HG02623 (cell line): ENCODE data around the gene ARHGEF17.

Experiments used
- ATAC-seq: cut with Tn5 transposase; IDR thresholded peaks from one replicate; pipeline ENCODE4 v1.9.1; 2021; ENCODE audit warnings: moderate library complexity; ENCODE audit not compliant: unreplicated experiment

ARHGEF17 gene

DNA sequence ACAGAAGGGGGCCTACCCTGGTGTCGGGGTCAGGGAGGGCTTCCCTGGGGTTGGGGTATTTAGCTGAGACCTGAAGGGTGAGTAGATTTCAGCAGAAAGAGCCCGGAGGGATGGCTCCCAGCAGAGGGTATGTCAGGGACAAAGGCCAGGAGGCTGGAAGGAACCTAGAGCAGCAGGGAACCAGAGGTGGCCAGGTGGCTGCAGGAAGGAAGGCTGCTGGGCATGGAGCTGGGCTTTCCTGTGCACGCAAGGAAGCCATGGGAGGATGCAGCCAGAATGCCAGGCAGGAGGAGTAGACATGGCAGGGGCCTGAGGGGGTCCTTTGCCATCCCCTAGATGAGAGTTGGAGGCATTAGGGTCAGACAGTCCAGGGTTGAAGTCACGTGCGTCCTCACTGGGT lies 40.8 kb downstream of the ARHGEF17 start:
- no peak for ATAC-seq

DNA sequence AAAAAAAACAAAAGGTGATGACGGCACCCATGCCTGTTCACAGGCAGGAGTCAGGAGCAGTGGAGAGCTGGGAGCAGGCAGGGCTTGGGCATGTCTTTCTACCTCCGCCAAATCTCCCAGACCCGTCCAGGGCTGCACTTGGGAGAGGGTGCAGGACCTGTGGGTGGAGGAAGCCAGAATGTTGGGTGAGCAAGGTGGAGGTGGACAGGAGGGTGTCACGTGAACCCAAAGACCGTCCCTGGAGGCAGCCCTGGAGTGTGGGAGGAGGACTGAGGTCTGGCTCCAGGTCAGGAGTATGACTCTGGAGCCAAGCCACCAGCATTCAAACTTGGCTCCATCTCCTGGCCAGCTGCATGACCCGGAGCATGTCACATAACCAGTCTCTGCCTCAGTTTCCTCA lies 41.6 kb downstream of the ARHGEF17 start:
- ATAC-seq: no peak

DNA sequence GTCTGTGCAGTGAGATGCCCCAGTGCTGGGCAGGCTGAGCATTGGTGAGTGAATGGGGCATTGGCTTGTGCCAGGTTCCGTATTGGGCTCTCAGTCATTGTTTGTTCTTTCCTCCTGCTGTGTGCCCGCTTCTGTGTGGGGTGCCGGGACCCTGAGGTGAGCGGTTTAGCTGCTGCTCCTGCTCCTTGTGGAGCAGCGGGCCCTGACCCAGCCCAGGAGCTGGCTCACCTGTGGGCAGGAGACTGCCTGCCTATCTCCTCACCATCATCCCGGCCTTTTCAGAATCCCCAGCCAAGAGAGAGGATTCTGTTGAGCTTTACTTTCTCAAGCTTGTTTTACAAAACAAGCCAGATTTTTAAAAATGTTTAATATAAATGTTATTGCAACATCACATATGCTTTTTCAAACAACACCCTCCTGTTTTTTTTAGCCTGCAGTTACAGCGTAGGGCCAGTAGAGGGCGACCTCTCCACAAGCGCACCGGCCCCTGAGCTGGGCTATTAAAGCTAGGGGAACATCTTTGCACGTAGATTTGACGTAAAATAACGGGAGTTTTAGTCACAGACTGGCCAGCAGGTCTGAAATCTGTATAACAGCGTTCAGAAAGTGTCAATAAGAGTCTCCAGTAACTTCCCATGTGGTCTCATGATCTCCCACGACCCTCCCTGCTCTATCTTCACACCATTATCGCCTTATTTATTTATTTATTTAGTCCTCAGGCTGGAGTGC lies 43.0 kb downstream of the ARHGEF17 start:
- no peak for ATAC-seq

DNA sequence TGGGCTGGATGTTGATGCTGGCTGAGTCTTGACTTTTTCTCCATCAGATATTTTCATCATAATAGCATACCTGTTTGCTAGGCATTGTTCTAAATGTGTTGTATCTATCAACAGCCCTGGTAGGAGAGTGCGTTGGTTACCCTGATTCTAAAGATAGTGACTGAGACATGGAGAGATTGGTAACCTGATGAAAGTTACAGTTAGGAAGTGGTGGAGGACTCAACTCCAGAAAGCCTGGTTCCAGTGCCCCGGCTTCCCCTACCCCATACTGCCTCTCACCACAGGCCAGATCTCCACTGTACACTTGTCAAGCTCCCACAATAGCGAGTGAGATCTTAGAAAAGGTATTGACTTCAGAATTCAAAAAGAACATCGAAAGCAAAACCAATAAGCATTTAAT lies 45.3 kb downstream of the ARHGEF17 start:
- ATAC-seq: no peak

DNA sequence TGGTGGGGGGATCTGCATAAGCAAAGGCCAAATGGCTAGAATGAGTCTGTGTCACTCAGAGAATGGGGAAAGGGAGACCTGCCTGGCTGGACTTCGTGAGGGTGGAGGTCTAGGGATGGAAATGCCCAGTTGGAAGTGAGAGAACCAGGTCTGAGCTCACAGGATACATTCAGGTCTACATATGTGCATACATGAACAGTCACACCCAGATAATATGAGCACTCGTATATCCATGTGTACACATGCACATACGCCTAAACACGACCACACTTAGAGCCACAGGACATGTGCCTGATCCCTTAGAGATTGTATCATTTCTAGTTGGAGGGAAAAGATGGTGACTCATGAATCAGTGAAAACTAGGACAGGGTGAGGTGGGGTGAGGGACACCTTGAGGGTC lies 47.0 kb downstream of the ARHGEF17 start:
- no peak for ATAC-seq

DNA sequence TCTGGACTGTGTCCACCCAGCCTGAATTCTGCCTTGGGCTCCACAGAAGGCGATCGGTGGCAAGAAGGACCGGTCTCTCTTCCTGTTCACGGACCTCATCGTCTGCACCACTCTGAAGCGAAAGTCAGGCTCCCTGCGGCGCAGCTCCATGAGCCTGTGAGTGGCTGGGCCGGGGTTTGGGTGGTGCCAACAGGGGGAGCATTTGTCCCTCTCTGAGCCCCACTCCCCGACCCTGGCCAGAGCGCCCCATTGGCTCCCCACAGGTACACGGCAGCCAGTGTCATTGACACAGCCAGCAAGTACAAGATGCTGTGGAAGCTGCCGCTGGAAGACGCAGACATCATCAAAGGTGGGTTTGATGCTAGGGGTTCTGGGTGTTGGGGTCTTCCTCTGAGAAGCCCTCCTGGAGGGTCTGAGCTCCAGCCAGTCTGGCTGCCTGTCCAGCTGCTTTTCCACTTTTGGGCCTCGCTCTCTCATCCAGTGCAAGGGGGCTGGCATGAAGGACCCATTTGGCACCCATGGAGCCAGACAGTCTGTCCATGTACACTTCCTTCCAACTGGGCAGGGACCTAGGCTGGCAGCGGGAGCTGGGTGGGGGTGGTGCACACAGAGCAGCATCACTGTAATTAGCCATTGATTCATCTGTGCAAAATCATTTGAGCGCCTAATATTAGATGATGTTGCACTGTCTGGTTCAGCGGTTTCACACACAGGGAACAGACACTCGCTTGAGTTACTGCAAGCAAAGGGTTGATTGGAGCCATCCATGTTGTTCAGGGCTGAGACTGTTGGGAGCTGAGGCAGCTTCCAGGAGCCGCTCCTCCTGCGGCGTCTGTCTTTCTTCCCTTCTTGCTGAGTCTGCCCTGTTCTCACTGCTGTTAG lies 49.1 kb downstream of the ARHGEF17 start:
- no peak for ATAC-seq

DNA sequence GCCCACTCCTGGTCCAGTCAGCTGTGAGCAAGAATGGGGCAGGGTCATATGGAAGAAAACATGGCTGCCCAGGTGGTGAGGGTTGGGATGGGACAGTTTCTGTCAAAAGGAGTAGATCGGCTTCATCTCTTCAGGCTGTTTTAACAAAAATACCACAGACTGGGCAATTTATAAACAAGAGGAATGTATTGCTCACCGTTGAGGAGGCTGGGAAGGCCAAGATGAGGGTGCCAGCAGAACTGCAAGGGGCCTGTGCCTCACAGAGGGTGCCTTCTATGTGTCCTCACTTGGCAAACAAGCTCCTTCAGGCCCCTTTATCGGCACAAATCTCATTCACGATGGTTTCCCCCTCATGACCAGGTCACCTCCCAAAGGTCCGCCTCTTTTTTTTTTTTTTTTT lies 50.0 kb downstream of the ARHGEF17 start:
- ATAC-seq: no peak

DNA sequence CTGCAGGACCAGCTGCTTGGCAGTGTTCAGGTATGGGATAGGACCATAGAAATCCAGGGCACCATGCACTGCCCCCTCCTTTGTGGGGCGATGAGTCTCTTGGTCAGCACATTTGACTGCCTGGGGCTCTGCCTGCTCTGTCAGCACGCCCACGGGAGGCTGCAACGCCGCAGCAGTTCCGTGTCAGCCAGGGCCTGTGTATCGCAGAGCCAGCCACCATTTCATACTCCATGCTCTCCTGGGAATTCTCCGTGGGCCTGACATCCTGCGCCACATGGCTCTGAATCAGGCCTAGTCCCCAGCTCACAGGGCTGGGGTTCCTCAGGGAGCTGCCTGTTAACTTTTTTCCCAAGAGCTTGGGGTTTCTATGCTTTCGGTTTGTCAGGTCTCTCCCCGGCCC lies 51.3 kb downstream of the ARHGEF17 start:
- no peak for ATAC-seq

DNA sequence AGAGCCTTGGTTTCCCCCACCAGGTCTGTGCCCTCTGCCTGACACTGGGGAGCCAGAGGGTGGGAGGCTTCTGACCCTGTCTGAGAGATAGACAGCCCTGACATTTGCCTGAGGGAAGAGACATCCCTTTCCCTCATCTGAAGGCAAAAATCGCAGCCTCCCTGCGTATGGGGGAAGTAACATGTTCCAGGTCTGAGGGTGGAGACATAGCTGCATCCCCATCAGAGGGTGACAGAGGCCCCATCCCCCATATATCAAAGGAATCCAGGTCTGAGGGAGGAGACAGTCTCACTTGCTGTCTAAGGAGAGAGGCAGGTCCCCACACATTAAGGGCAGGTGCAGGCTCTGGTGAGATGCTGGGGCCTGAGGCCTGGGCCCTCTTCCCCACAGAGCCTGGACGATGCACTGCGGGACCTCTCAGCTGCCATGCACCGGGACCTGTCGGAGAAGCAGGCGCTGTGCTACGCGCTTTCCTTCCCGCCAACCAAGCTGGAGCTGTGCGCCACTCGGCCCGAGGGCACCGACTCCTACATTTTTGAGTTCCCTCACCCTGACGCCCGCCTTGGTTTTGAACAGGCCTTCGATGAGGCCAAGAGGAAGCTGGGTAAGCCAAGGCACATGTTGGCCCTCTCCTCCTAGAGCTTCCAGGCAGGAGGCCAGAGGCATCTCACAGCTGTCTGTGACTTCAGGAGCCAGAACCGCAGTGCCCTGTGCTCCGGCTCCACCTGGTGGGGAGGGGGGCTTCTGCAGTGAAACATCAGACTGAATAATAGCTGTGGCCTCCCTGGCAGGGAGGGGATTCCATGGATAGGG lies 52.1 kb downstream of the ARHGEF17 start:
- no peak for ATAC-seq

DNA sequence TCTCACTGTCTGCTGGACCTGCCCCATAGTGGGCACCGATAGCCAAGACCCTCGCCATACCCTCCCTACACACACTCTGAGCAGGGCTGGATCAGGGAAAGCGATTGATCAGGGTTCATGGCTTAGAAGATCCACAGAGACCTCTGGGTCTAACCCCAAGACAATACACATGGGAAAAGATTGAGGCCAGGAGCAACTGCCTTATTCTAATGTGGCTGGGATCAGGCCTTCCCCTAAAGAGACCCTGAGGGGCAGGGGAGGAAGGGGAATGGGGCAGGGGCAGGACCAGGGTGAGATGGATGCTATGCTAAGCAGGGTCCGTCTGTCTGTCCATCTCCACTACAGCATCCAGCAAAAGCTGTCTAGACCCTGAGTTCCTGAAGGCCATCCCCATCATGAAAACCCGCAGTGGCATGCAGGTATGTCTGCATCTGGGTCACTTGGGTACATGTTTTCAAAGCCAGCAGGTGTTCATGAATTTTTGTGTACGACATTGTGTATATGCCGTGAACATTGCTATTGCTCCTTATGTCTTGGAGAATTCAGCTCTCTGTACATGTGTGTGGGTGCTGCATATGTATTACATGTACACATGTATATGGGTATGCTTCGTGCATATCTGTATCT lies 52.8 kb downstream of the ARHGEF17 start:
- no peak for ATAC-seq

DNA sequence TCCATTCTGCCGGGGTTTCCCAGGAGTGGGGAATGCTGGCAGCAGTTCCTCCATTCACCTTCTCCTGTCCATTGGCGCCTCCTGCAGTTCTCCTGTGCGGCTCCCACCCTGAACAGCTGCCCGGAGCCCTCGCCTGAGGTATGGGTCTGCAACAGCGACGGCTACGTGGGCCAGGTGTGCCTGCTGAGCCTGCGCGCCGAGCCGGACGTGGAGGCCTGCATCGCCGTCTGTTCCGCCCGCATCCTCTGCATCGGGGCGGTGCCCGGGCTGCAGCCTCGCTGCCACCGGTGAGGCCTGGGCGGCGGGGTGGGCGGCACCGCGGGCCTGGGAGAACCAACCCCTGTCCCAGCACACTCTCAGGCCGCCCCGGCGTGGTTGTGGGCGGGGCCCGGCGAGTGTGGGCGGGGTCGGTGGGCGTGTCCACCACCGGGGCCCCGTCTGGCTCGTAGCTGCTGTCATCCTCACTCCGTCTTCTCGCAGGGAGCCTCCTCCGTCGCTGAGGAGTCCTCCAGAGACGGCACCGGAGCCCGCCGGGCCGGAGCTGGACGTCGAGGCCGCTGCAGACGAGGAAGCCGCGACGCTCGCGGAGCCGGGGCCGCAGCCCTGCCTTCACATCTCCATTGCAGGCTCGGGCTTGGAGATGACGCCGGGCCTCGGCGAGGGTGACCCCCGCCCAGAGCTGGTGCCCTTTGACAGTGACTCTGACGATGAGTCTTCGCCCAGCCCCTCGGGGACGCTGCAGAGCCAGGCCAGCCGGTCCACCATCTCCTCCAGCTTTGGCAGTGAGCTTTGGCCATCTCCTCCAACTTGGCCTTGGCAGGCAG lies 54.1 kb downstream of the ARHGEF17 start:
- no peak for ATAC-seq

DNA sequence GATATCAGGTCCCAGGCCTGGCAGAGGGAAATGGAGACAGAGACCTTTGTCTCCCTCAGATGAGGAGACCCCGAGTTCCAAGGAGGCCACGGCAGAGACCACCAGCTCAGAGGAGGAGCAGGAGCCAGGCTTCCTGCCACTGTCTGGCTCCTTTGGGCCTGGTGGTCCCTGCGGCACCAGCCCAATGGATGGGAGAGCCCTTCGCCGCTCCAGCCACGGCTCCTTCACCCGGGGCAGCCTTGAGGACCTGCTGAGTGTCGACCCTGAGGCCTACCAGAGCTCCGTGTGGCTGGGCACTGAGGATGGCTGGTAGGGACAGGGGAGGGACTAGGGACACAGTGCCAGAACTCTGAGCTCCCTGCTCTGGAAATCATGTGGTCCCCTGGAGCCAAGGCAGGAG lies 55.1 kb downstream of the ARHGEF17 start:
- ATAC-seq: no peak

DNA sequence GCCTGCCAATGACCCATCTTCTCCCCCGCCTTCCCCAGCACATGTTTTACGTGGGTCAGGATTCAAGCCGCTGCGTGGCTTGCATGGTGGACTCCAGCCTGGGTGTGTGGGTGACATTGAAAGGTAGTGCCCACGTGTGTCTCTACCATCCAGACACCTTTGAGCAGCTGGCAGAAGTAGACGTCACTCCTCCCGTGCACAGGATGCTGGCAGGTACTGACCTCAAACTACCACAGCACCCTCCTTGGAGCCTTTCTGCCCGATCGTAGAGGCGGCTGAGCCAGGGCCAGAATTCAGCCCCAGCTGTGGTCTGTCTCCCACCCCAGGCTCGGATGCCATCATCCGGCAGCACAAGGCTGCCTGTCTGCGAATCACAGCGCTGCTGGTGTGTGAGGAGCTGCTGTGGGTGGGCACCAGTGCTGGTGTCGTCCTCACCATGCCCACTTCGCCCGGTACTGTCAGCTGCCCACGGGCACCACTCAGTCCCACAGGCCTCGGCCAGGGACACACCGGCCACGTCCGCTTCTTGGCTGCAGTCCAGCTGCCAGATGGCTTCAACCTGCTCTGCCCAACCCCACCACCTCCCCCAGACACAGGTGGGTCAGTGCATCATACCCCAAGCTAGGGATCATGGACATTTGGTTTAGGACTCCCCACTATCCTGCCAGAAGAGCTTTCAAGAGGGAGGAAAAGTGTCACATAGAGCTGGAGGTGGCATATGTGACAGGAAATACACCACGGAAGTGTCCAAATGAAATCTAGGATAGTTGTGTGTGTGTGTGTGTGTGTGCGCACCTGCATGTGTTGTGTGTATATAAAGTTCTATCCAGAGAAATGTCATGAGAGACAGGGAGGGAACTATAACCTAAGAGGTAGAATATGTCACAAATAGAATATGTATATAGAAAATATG lies 57.5 kb downstream of the ARHGEF17 start:
- ATAC-seq: no peak

DNA sequence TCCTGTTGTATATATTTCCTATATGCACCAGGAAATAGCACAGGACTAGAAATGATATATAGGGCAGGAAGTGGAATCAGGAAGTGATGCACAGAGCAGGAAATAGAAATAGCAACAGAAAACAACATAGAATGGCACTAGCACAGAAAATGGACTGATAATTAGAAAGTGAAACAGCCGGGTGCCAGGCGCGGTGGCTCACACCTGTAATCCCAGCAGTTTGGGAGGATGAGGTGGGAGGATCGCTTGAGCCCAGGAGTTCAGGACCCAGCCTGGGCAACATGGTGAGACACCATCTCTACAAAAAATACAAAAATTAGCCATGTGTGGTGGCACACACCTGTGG lies 58.2 kb downstream of the ARHGEF17 start:
- ATAC-seq: no peak

DNA sequence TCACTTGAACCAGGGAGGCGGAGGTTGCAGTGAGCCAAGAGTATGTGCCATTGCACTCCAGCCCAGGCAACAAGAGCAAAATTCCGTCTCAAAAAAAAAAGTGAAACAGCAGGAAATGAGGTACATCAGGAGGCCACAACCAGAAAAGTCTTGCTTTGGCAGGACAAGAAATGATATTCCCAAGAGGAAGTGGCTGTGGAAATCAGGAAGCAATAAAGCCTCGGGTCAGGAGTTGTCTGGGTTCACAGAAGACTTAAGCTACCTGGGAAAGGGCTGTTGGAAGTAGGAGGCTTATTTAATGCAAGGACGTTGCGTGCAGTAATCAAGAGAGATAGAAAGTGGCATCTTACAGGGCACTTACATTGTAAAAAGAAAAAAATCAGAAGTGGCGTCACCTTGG lies 58.9 kb downstream of the ARHGEF17 start:
- no peak for ATAC-seq

DNA sequence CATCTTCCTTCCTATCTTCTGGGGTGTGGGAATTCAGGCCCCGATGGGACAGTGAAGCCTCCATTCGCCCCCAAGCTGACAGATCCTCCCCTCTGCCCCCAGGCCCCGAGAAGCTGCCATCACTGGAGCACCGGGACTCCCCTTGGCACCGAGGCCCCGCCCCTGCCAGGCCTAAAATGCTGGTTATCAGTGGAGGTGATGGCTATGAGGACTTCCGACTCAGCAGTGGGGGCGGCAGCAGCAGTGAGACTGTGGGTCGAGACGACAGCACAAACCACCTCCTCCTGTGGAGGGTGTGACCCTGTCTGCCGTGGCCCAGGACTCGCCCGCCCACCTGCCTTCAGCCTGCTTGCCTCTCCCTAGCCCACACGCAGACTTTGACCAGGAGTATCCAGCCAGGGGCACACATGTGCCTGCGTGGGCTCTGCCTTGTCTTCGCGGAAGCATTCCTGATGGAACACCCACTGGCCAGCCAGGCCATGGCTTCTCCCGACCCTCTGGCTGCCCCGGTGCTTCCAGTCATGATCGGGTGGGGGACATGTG lies 59.5 kb downstream of the ARHGEF17 start:
- no peak for ATAC-seq

DNA sequence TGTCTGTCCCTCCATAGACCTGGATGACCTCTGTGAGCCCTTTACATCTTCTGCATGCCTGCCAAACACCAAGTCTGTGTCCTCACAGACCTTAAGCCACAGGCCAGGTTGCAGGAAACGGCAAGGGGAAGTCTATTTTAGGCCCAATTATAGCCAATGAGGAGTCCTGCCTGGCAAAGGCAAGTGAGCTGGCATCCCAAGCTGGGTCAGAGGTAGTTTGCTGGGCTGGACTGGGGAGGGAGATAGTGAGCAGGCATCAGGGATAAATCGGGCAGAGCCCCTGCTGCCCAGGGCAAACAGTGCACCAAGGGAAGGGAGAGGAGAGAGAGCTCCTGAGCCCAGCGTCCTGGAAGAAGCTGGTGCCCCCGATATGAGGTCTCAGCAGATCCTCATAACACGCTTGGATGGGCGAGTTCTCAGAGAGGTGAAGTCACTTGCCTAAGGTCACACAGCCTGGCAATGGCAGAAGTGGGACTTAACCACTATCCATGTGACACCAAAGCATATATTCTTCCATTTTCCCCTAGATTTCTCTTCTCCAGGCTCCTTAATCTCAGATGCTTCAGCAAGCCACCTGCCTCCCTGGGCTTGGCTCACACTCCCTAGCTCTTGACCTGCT lies 64.4 kb downstream of the ARHGEF17 start:
- no peak for ATAC-seq

DNA sequence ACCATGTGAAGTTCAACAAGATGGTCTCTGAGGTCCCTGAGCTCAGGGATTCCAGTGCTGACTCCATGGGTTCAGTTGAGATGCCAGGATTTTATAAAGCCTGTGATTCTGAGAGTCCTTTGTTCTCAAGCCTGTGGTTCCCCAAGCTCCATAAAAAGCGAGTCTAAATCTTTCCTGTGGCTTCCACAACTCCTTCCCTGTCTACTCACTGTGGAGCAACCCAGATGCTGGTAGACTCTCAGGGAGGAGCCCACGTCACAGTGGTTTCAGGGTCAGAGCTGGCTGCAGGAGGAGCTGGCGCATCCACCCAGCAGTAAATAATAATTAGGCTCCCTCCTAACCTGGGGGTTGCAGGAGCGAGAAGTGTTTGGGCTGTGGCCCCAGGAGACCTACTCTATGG lies 66.1 kb downstream of the ARHGEF17 start:
- no peak for ATAC-seq

DNA sequence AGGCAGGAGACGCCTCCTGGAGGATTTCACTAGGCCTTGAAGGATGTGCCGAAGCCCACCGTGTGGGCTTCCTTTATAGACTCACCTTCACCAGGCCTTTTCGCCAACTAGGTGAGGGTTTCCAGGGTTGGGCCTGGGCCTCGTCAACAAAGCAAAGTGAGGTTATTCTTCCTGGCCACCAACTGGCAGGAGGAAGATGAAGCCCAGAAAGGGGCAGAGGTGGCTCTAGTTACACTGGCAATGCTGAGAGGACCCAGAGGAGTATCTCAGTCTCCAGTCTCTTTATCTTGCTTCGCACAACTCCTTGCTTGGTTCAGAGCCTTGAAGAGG lies 67.7 kb downstream of the ARHGEF17 start:
- no peak for ATAC-seq
